HFFc6 (cell line): ENCODE results near the gene NDUFV3. TPM values are rescaled to one million over a fixed set of nuclear protein-coding genes. Genes with fewer than 3 reads are reported as not detected.

Experiments
- DNase-seq: peaks from one replicate; pipeline ENCODE4 v3.0.0-alpha.2; 2018
- H3K27ac Mint-ChIP-seq: 2 replicates; pipeline ENCODE4 v1.8.0; 2020; ENCODE audit warnings: mild to moderate bottlenecking, mixed read lengths
- H3K27me3 Mint-ChIP-seq: 2 replicates; pipeline ENCODE4 v1.8.0; 2021; ENCODE audit warnings: mild to moderate bottlenecking, moderate library complexity, mixed read lengths; ENCODE audit not compliant: insufficient read depth
- H3K36me3 Mint-ChIP-seq: 2 replicates; pipeline ENCODE4 v1.8.0; 2021; ENCODE audit warnings: low read depth, mixed read lengths
- H3K4me1 Mint-ChIP-seq: 2 replicates; pipeline ENCODE4 v1.8.0; 2020; ENCODE audit warnings: low read depth, mixed read lengths
- H3K4me3 Mint-ChIP-seq: 2 replicates; pipeline ENCODE4 v1.8.0; 2020; ENCODE audit warnings: mild to moderate bottlenecking, moderate library complexity, mixed read lengths
- H3K9me3 Mint-ChIP-seq: 2 replicates; pipeline ENCODE4 v1.8.0; 2020; ENCODE audit warnings: mild to moderate bottlenecking, mixed read lengths
- total RNA-seq, 6 experiments: library from RNA; stranded (reverse); fragmentation: NEBNext Ultra II Directional; extraction: Animal tissue kit (Norgen Biotek cat#: 25700); gene quantifications; 2 replicates in 1 of 6; 3 replicates in 5 of 6; pipeline ENCODE4 v1.2.3, GENCODE V29; 2021
- TF ChIP-seq, protein P1 (sequence below): fragments of 200-600 bp; sonication (generic); IDR thresholded peaks from 2 replicates; pipeline ENCODE4 v1.5.0; 2021; ENCODE audit warnings: antibody characterized with exemption, mild to moderate bottlenecking

Gene NDUFV3
- total RNA-seq, 6 experiments from 2014 or later = 54.3 to 63.0 (median 57.0) TPM

DNA sequence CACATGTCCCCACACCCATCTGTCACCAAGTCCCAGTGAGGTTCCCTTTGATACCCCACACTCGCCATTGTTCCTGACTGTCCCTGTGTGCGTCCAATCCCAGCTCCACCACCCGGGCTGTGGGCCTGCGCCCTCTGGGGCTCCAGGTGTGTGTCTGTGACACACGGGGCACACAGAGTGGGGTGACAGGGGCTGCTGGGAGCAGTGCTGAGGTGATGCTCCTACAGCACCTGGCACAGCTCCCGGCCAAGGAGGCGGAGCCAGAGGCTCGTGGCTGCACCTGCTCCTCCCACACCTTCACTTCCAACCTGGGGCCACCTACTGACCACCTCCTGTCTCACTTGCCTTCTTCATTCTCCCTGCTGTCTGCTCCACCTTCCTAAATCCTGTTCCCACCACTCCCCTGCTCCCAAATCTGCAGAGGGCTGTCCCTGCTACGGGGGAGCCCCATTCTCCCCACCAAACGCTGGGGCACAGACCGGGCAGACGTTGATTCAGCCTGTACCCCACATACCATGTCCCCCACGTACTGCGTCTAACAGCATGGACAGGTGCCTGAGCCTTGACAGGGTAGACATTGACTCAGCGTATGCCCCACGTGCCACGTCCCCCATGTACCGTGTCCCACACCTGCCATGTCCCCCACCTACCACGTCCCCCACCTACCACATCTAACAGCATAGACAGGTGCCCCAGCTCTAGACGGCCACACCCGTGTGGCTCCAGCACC, 30.2 kb upstream of the NDUFV3 start:
- H3K4me3 Mint-ChIP-seq = no peak overlapping the region
- TF ChIP-seq, protein P1, sequence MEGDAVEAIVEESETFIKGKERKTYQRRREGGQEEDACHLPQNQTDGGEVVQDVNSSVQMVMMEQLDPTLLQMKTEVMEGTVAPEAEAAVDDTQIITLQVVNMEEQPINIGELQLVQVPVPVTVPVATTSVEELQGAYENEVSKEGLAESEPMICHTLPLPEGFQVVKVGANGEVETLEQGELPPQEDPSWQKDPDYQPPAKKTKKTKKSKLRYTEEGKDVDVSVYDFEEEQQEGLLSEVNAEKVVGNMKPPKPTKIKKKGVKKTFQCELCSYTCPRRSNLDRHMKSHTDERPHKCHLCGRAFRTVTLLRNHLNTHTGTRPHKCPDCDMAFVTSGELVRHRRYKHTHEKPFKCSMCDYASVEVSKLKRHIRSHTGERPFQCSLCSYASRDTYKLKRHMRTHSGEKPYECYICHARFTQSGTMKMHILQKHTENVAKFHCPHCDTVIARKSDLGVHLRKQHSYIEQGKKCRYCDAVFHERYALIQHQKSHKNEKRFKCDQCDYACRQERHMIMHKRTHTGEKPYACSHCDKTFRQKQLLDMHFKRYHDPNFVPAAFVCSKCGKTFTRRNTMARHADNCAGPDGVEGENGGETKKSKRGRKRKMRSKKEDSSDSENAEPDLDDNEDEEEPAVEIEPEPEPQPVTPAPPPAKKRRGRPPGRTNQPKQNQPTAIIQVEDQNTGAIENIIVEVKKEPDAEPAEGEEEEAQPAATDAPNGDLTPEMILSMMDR = no peak
- peaks cover 5% of the 10 kb centered on the region for H3K27me3 Mint-ChIP-seq
- 0 out of 2 replicates have a peak, but pooled peaks cover 5% of the 10 kb centered on the region for H3K4me1 Mint-ChIP-seq
- peaks cover 19% of the 10 kb centered on the region for H3K36me3 Mint-ChIP-seq
- no peak overlapping the region for H3K27ac Mint-ChIP-seq
- no peak for DNase-seq
- H3K9me3 Mint-ChIP-seq = no peaks in the 10 kb centered on the region

GRCh38 chr21:42863504-42863870, 29.6 kb upstream of the NDUFV3 start:
- Mint-ChIP-seq H3K27ac (no peak overlapping the region), H3K4me3 (no peak overlapping the region), H3K4me1 (0 out of 2 replicates have a peak, but pooled peaks cover 5% of the 10 kb centered on the region), H3K36me3 (peaks cover 15% of the 10 kb centered on the region), H3K27me3 (peaks cover 5% of the 10 kb centered on the region), H3K9me3 (no peaks in the 10 kb centered on the region)
- no peak for DNase-seq
- TF ChIP-seq, protein P1 = no peak

DNA sequence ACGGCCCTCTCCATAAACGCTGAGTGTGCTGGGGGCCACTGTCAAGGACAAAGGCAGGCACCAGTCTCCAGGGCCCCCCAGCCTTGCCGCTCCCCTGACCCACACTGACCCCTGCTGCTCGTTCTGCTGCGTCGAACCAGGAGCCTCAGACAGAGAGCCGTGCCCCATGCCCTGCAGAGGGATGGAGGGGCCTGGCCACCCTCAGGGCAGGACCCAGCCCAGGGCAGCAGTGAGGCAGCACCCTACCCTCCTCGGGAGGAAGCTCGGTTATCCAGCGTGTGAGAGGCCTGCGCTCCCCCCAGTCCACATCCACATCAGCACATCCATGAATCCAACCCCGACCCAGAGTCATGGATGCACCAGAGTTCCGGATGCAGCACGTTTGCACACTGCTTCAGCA, 28.8 kb upstream of the NDUFV3 start:
- Mint-ChIP-seq H3K9me3 (no peaks in the 10 kb centered on the region), H3K36me3 (peaks cover 13% of the 10 kb centered on the region), H3K27ac (no peak overlapping the region), H3K4me3 (no peak overlapping the region), H3K27me3 (peaks cover 5% of the 10 kb centered on the region), H3K4me1 (0 out of 2 replicates have a peak, but pooled peaks cover 5% of the 10 kb centered on the region)
- DNase-seq = no peak
- TF ChIP-seq, protein P1 = no peak

GRCh38 chr21:42864815-42865775, 28.0 kb upstream of the NDUFV3 start:
- TF ChIP-seq, protein P1 = no peak
- Mint-ChIP-seq H3K27me3 (peaks cover 5% of the 10 kb centered on the region), H3K27ac (no peak overlapping the region; the same call in 1 of the 2 replicates), H3K36me3 (peaks cover 14% of the 10 kb centered on the region), H3K4me3 (no peak overlapping the region), H3K9me3 (no peaks in the 10 kb centered on the region), H3K4me1 (0 out of 2 replicates have a peak, but pooled peaks cover 5% of the 10 kb centered on the region)
- no peak for DNase-seq

- H3K9me3 Mint-ChIP-seq = no peaks in the 10 kb centered on the region
- H3K27ac Mint-ChIP-seq = no peak overlapping the region
These were observed 27.3 kb upstream of the NDUFV3 start for GRCh38 chr21:42865776-42866160.

More at GRCh38 chr21:42865776-42866160, 27.3 kb upstream of the NDUFV3 start:
- no peak for DNase-seq
- Mint-ChIP-seq H3K36me3 (peaks cover 14% of the 10 kb centered on the region), H3K27me3 (peaks cover 5% of the 10 kb centered on the region), H3K4me1 (0 out of 2 replicates have a peak, but pooled peaks cover 5% of the 10 kb centered on the region), H3K4me3 (no peak overlapping the region)
- TF ChIP-seq, protein P1 = no peak
